Ishikawa (cell line): ENCODE results near the gene C17orf100.

Source experiments
- CEBPB ChIP-seq: IDR thresholded peaks from 2 replicates; pipeline ENCODE4 v1.6.1; 2012
- CREB1 ChIP-seq: IDR thresholded peaks from 2 replicates; pipeline ENCODE4 v1.6.1; 2012; ENCODE audit warnings: low read depth
- EGR1 ChIP-seq: IDR thresholded peaks from 2 replicates; pipeline ENCODE4 v1.6.1; 2012
- EP300 ChIP-seq: IDR thresholded peaks from 2 replicates; pipeline ENCODE4 v1.6.1; 2012; ENCODE audit warnings: borderline replicate concordance
- FOXM1 ChIP-seq: IDR thresholded peaks from 2 replicates; pipeline ENCODE4 v1.6.1; 2012; ENCODE audit warnings: low read depth, borderline replicate concordance
- NFIC ChIP-seq: IDR thresholded peaks from 2 replicates; pipeline ENCODE4 v1.6.1; 2012
- RAD21 ChIP-seq: IDR thresholded peaks from 2 replicates; pipeline ENCODE4 v1.6.1; 2012; ENCODE audit warnings: low read depth
- TAF1 ChIP-seq: IDR thresholded peaks from 2 replicates; pipeline ENCODE4 v1.6.1; 2012; ENCODE audit warnings: low read depth, mild to moderate bottlenecking
- TCF12 ChIP-seq: IDR thresholded peaks from 2 replicates; pipeline ENCODE4 v1.6.1; 2012; ENCODE audit warnings: low read depth
- TEAD4 ChIP-seq: IDR thresholded peaks from 2 replicates; pipeline ENCODE4 v1.6.1; 2012
- YY1 ChIP-seq: IDR thresholded peaks from 2 replicates; pipeline ENCODE4 v1.6.1; 2012; ENCODE audit warnings: low read depth
- ZBTB7A ChIP-seq: IDR thresholded peaks from 2 replicates; pipeline ENCODE4 v1.6.1; 2012; ENCODE audit warnings: low read depth
- TF ChIP-seq, protein P1 (sequence below): IDR thresholded peaks from 2 replicates; pipeline ENCODE4 v1.6.1; 2012; ENCODE audit warnings: low read depth, mild to moderate bottlenecking
- TF ChIP-seq, protein P2 (sequence below): IDR thresholded peaks from 2 replicates; pipeline ENCODE4 v1.6.1; 2012

DNA sequence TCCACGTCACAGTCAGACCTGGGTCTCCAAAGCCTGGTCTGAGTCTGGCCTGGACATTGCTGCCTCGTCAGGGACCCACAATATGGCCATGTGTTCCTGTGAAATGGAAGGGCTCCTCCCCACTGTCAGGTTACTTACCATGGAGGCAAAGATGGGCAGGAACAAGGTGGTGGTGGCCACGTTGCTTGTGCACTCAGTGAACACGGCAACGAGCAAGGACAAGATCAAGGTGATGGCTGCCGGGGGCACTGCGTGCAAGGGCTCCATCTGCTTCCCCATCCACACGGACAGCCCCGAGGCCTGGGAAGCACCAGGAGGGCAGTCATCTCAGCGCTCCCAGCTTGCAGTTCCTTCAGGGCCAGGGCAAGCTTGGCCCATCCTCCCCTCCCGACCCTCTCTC is 39.1 kb downstream of the C17orf100 start:
- no peak for TF ChIP-seq ZBTB7A
- no peak for TF ChIP-seq TCF12
- TF ChIP-seq, protein P1, sequence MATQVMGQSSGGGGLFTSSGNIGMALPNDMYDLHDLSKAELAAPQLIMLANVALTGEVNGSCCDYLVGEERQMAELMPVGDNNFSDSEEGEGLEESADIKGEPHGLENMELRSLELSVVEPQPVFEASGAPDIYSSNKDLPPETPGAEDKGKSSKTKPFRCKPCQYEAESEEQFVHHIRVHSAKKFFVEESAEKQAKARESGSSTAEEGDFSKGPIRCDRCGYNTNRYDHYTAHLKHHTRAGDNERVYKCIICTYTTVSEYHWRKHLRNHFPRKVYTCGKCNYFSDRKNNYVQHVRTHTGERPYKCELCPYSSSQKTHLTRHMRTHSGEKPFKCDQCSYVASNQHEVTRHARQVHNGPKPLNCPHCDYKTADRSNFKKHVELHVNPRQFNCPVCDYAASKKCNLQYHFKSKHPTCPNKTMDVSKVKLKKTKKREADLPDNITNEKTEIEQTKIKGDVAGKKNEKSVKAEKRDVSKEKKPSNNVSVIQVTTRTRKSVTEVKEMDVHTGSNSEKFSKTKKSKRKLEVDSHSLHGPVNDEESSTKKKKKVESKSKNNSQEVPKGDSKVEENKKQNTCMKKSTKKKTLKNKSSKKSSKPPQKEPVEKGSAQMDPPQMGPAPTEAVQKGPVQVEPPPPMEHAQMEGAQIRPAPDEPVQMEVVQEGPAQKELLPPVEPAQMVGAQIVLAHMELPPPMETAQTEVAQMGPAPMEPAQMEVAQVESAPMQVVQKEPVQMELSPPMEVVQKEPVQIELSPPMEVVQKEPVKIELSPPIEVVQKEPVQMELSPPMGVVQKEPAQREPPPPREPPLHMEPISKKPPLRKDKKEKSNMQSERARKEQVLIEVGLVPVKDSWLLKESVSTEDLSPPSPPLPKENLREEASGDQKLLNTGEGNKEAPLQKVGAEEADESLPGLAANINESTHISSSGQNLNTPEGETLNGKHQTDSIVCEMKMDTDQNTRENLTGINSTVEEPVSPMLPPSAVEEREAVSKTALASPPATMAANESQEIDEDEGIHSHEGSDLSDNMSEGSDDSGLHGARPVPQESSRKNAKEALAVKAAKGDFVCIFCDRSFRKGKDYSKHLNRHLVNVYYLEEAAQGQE, result no peak
- TF ChIP-seq EGR1, result no peak
- no peak for TF ChIP-seq YY1
- TF ChIP-seq, protein P2, sequence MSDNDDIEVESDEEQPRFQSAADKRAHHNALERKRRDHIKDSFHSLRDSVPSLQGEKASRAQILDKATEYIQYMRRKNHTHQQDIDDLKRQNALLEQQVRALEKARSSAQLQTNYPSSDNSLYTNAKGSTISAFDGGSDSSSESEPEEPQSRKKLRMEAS, result no peak
- TF ChIP-seq TAF1, result no peak
- TF ChIP-seq EP300, result no peak
- TF ChIP-seq FOXM1, result no peak
- no peak for TF ChIP-seq NFIC
- TF ChIP-seq CEBPB, result no peak
- no peak for TF ChIP-seq CREB1
- TF ChIP-seq RAD21, result no peak
- no peak for TF ChIP-seq TEAD4
